Fibroblast of lung (primary cell): Measurements from ENCODE around the gene HLA-C. TPM values are rescaled to one million over a fixed set of nuclear protein-coding genes. Genes with fewer than 3 reads are reported as not detected.

Experiments
- DNase-seq, 2 donors: peaks; one replicate each; pipeline versions ENCODE4 v3.0.0 to v3.0.0-alpha.2; 2010; ENCODE audit warnings: low read depth in 2 of 2
- H2AFZ ChIP-seq: 2 replicates; pipeline ENCODE4 v1.5.1; 2012; ENCODE audit warnings: low read length, control low read depth, inconsistent platforms
- H3K27ac ChIP-seq: 2 replicates; pipeline ENCODE4 v1.5.1; 2011; ENCODE audit warnings: low read length, control low read depth; ENCODE audit not compliant: insufficient read depth
- H3K27me3 ChIP-seq: 2 replicates; pipeline ENCODE4 v1.5.1; 2011; ENCODE audit warnings: mild to moderate bottlenecking, low read length; ENCODE audit not compliant: control insufficient read depth, insufficient read depth
- H3K36me3 ChIP-seq: 2 replicates; pipeline ENCODE4 v1.5.1; 2011; ENCODE audit warnings: low read length; ENCODE audit not compliant: control insufficient read depth, insufficient read depth
- H3K4me1 ChIP-seq: 2 replicates; pipeline ENCODE4 v1.5.1; 2011; ENCODE audit warnings: low read length; ENCODE audit not compliant: control insufficient read depth, insufficient read depth; ENCODE audit errors: extremely low read depth
- H3K4me2 ChIP-seq: 2 replicates; pipeline ENCODE4 v1.5.1; 2011; ENCODE audit warnings: low read length, control low read depth; ENCODE audit not compliant: insufficient read depth; ENCODE audit errors: extremely low read depth
- H3K4me3 ChIP-seq, 4 experiments: fragments of 200-600 bp in 1 of 4; sonication (generic) in 1 of 4; replicated peaks in 1 of 4; 2 replicates each; pipeline ENCODE4 v1.5.1; 2011 to 2016; ENCODE audit warnings: low read length in 4 of 4, low read depth in 3 of 4, mild to moderate bottlenecking in 3 of 4, control low read depth in 2 of 4, inconsistent platforms in 1 of 4, mixed read lengths in 1 of 4; ENCODE audit not compliant: insufficient read depth in 1 of 4; ENCODE audit errors: control extremely low read depth in 1 of 4
- H3K79me2 ChIP-seq: 2 replicates; pipeline ENCODE4 v1.5.1; 2012; ENCODE audit warnings: mild to moderate bottlenecking, low read length, inconsistent platforms; ENCODE audit not compliant: control insufficient read depth, insufficient read depth
- H3K9ac ChIP-seq: 2 replicates; pipeline ENCODE4 v1.5.1; 2011; ENCODE audit warnings: mild to moderate bottlenecking, low read length, control low read depth; ENCODE audit not compliant: insufficient read depth
- H3K9me3 ChIP-seq: 2 replicates; pipeline ENCODE4 v1.5.1; 2012; ENCODE audit warnings: low read depth, low read length; ENCODE audit not compliant: control insufficient read depth, insufficient read depth
- H4K20me1 ChIP-seq: 2 replicates; pipeline ENCODE4 v1.5.1; 2011; ENCODE audit warnings: low read length; ENCODE audit not compliant: control insufficient read depth, insufficient read depth; ENCODE audit errors: extremely low read depth
- CTCF ChIP-seq, 2 donors: IDR thresholded peaks in 1 of 2; conservative IDR thresholded peaks in 1 of 2; 1 replicate in 1 of 2; 2 replicates in 1 of 2; pipeline ENCODE4 v1.5.1; 2011 to 2012; ENCODE audit warnings: low read length in 2 of 2, control low read depth in 1 of 2, inconsistent platforms in 1 of 2, low read depth in 1 of 2, mild to moderate bottlenecking in 1 of 2
- EZH2 ChIP-seq: IDR thresholded peaks from 2 replicates; pipeline ENCODE4 v1.5.1; 2012; ENCODE audit warnings: low read length, control low read depth, mild to moderate bottlenecking; ENCODE audit errors: missing control alignments
- polyA plus RNA-seq, 2 donors: library from polyadenylated mRNA; depleted of rRNA in 1 of 2; stranded (reverse) in 1 of 2; unstranded in 1 of 2; fragments of >200 nt; gene quantifications; 2 replicates each; pipeline ENCODE4 v1.2.1, GENCODE V29; 2011 to 2012; ENCODE audit warnings: missing spikeins in 1 of 2
- total RNA-seq: library from RNA; depleted of rRNA; stranded (reverse); fragments of >200 nt; gene quantifications from 2 replicates; pipeline ENCODE4 v1.2.1, GENCODE V29; 2014

HLA-C gene
- total and polyA plus RNA-seq, 2 donors (not counting 1 experiment from before 2014, with no cell fraction given), result 193 to 274 TPM

GRCh38 chr6:31272836-31273626, 1.1 kb upstream of the HLA-C start:
- TF ChIP-seq CTCF (conservative IDR thresholded peaks at IDR 0.05 in 1 of 2, IDR thresholded peaks at IDR 0.05 in 1 of 2; ENCODE audit: low read depth in 1 of 2, low read length in 2 of 2) (no peak), EZH2 (no peak)
- Histone ChIP-seq H3K79me2 (peaks cover 6% of the 10 kb centered on the region), H3K4me3 (peak overlapping the region in 2 of 4 experiments; percentile 52 to 70), H3K9me3 (no peaks in the 10 kb centered on the region), H3K4me1 (no peaks in the 10 kb centered on the region), H3K36me3 (peaks cover 5% of the 10 kb centered on the region), H4K20me1 (no peaks in the 10 kb centered on the region), H3K9ac (no peak overlapping the region), H3K27me3 (peaks cover 13% of the 10 kb centered on the region), H3K27ac (no peak overlapping the region), H2AFZ (no peak overlapping the region), H3K4me2 (peak overlapping the region; percentile 53)
- no peak for DNase-seq

GRCh38 chr6:31272436-31272835, 544 bp upstream of the HLA-C start:
- peak; percentile 3 to 14 for DNase-seq
- Histone ChIP-seq H3K4me1 (no peaks in the 10 kb centered on the region), H4K20me1 (no peaks in the 10 kb centered on the region), H3K27ac (peak overlapping the region; percentile 93), H3K79me2 (peaks cover 6% of the 10 kb centered on the region), H3K4me2 (peak overlapping the region; percentile 53), H3K27me3 (peaks cover 8% of the 10 kb centered on the region), H3K9ac (peak overlapping the region; percentile 92), H3K4me3 (peak overlapping the region; percentile 43 to 71 (median 61)), H3K36me3 (peaks cover 5% of the 10 kb centered on the region), H2AFZ (peak overlapping the region; percentile 27), H3K9me3 (no peaks in the 10 kb centered on the region)
- TF ChIP-seq EZH2, result no peak
- TF ChIP-seq CTCF (conservative IDR thresholded peaks at IDR 0.05 in 1 of 2, IDR thresholded peaks at IDR 0.05 in 1 of 2; ENCODE audit: low read depth in 1 of 2, low read length in 2 of 2), result no peak

- no peaks in the 10 kb centered on the region for H3K4me1 ChIP-seq
- no peaks in the 10 kb centered on the region for H4K20me1 ChIP-seq
- TF ChIP-seq EZH2, result no peak
- no peak for TF ChIP-seq CTCF (conservative IDR thresholded peaks at IDR 0.05 in 1 of 2, IDR thresholded peaks at IDR 0.05 in 1 of 2; ENCODE audit: low read depth in 1 of 2, low read length in 2 of 2)
- peak overlapping the region; percentile 93 for H3K27ac ChIP-seq
- peaks cover 5% of the 10 kb centered on the region for H3K36me3 ChIP-seq
- DNase-seq, result peak; percentile 42 to 61
- H3K4me3 ChIP-seq, result peak overlapping the region; percentile 58 to 71 (median 66)
- H3K9me3 ChIP-seq, result no peaks in the 10 kb centered on the region
- peaks cover 6% of the 10 kb centered on the region for H3K79me2 ChIP-seq
- peak overlapping the region; percentile 92 for H3K9ac ChIP-seq
- peak overlapping the region; percentile 71 for H3K4me2 ChIP-seq
- peaks cover under 1% of the 10 kb centered on the region for H3K27me3 ChIP-seq
- H2AFZ ChIP-seq, result no peak overlapping the region
Observed at GRCh38 chr6:31270788-31271640, 878 bp downstream of the HLA-C start.
